B cell (primary cell): Measurements from ENCODE around the gene PEX6. TPM values are rescaled to one million over a fixed set of nuclear protein-coding genes. Genes with fewer than 3 reads are reported as not detected.

Experiments
- ATAC-seq: fragments of 200-7000 bp; cut with Tn5 transposase; one replicate; pipeline ENCODE4 v1.10.0; 2021; ENCODE audit warnings: low read depth, mild to moderate bottlenecking, moderate number of reproducible peaks, moderate library complexity
- CTCF ChIA-PET: fragments of 350-600 bp; sonication (Branson Sonifier 250); formaldehyde crosslinking; loops from one replicate; lab custom pipeline; 2021; ENCODE audit warnings: antibody characterized with exemption, inconsistent platforms; lab: Charles Lee
- POLR2A ChIA-PET: fragments of 350-600 bp; sonication (Branson Sonifier 250); formaldehyde crosslinking; loops from one replicate; lab custom pipeline; 2021; ENCODE audit warnings: antibody characterized with exemption; lab: Charles Lee
- DNase-seq: peaks from one replicate; pipeline ENCODE4 v3.0.0; 2013
- H2AFZ ChIP-seq: 2 replicates; pipeline ENCODE4 v1.6.1; 2012; ENCODE audit warnings: mild to moderate bottlenecking, low read depth, low read length; ENCODE audit not compliant: insufficient read depth, poor library complexity, severe bottlenecking
- H3K27ac ChIP-seq, 2 donors: 1 replicate in 1 of 2; 2 replicates in 1 of 2; pipeline ENCODE4 v1.5.1; 2012 to 2013; ENCODE audit warnings: low read length in 2 of 2, mild to moderate bottlenecking in 2 of 2, moderate library complexity in 1 of 2
- H3K27me3 ChIP-seq, 4 experiments: fragments of 200-600 bp in 1 of 4; sonication (generic) in 1 of 4; replicated peaks in 1 of 4; 1 replicate in 2 of 4; 2 replicates in 2 of 4; pipeline versions ENCODE4 v1.6.1 to v1.7.0; 2013 to 2016; ENCODE audit warnings: low read length in 3 of 4, mild to moderate bottlenecking in 2 of 4, mixed read lengths in 1 of 4, moderate library complexity in 1 of 4; ENCODE audit not compliant: insufficient read depth in 4 of 4, control insufficient read depth in 3 of 4; ENCODE audit errors: control extremely low read depth in 1 of 4
- H3K36me3 ChIP-seq, 2 experiments: replicated peaks in 1 of 2; 1 replicate in 1 of 2; 2 replicates in 1 of 2; pipeline versions ENCODE4 v1.6.1 to v1.7.1; 2013; ENCODE audit warnings: low read length in 1 of 2; ENCODE audit not compliant: insufficient read depth in 2 of 2, control insufficient read depth in 1 of 2; ENCODE audit errors: control extremely low read depth in 1 of 2, extremely low read depth in 1 of 2
- H3K4me1 ChIP-seq, 2 donors: fragments of 200-600 bp in 1 of 2; sonication (generic) in 1 of 2; 1 replicate in 1 of 2; 2 replicates in 1 of 2; pipeline versions ENCODE4 v1.5.1 to v1.6.1; 2013 to 2017; ENCODE audit warnings: low read length in 2 of 2; ENCODE audit not compliant: control insufficient read depth in 2 of 2, insufficient read depth in 2 of 2
- H3K4me2 ChIP-seq: replicated peaks from 2 replicates; pipeline ENCODE3; 2012; ENCODE audit warnings: mild to moderate bottlenecking, low read depth, low read length; ENCODE audit not compliant: poor library complexity, severe bottlenecking
- H3K4me3 ChIP-seq, 5 experiments: fragments of 200-600 bp in 1 of 5; sonication (generic) in 1 of 5; 1 replicate in 3 of 5; 2 replicates in 2 of 5; pipeline versions ENCODE4 v1.5.1 to v1.7.0; 2011 to 2016; ENCODE audit warnings: low read length in 4 of 5, mild to moderate bottlenecking in 4 of 5, low read depth in 2 of 5, control low read depth in 1 of 5, moderate library complexity in 1 of 5; ENCODE audit not compliant: insufficient read depth in 1 of 5; ENCODE audit errors: control extremely low read depth in 1 of 5, extremely low read depth in 1 of 5
- H3K79me2 ChIP-seq: fragments of 200-600 bp; sonication (generic); one replicate; pipeline ENCODE4 v1.6.0; 2016; ENCODE audit warnings: low read length; ENCODE audit not compliant: control insufficient read depth, insufficient read depth
- H3K9ac ChIP-seq: fragments of 200-600 bp; sonication (generic); 2 replicates; pipeline ENCODE4 v1.6.1; 2017; ENCODE audit warnings: mild to moderate bottlenecking, low read length, moderate library complexity
- H3K9me3 ChIP-seq, 3 donors: one replicate each; pipeline versions ENCODE4 v1.6.1 to v1.7.1; 2013; ENCODE audit warnings: low read length in 2 of 3; ENCODE audit not compliant: control insufficient read depth in 2 of 3, insufficient read depth in 1 of 3; ENCODE audit errors: control extremely low read depth in 1 of 3
- H4K20me1 ChIP-seq: 2 replicates; pipeline ENCODE4 v1.6.0; 2012; ENCODE audit warnings: mild to moderate bottlenecking, low read length; ENCODE audit not compliant: insufficient read depth, control insufficient read depth, poor library complexity, severe bottlenecking
- H3K27ac Mint-ChIP-seq: one replicate; pipeline ENCODE4 v1.8.0; 2021; ENCODE audit warnings: mixed read lengths
- H3K27me3 Mint-ChIP-seq: one replicate; pipeline ENCODE4 v1.8.0; 2021; ENCODE audit warnings: mixed read lengths
- H3K4me1 Mint-ChIP-seq: one replicate; pipeline ENCODE4 v1.8.0; 2021; ENCODE audit warnings: mixed read lengths
- H3K4me3 Mint-ChIP-seq: one replicate; pipeline ENCODE4 v1.8.0; 2021; ENCODE audit warnings: mixed read lengths
- H3K9me3 Mint-ChIP-seq: one replicate; pipeline ENCODE4 v1.8.0; 2022; ENCODE audit warnings: mixed read lengths; ENCODE audit not compliant: insufficient read depth
- EZH2 ChIP-seq: IDR thresholded peaks from 2 replicates; pipeline ENCODE4 v1.6.1; 2012; ENCODE audit warnings: borderline replicate concordance, low read depth, mild to moderate bottlenecking, moderate library complexity, low read length; ENCODE audit not compliant: insufficient read depth, poor library complexity, severe bottlenecking
- whole genome bisulfite sequencing: methylation state at CpG from one replicate; pipeline ENCODE4 v1.1.5; 2013; ENCODE audit warnings: missing lambda C conversion rate; ENCODE audit not compliant: insufficient coverage; 5-methylcytosine and 5-hydroxymethylcytosine counted together
- intact Hi-C: fragments of 100-400 bp; cut with micrococcal nuclease; formaldehyde crosslinking; loops from one replicate; pipeline ENCODE4 v1.10.0; 2022
- polyA plus RNA-seq: library from polyadenylated mRNA; depleted of rRNA; stranded (reverse); fragments of >200 nt; gene quantifications from 2 replicates; pipeline ENCODE4 v1.2.3, GENCODE V29; 2012
- total RNA-seq, 2 donors: library from RNA; stranded (reverse); fragments of 120-200 nt in 1 of 2; gene quantifications; 1 replicate in 1 of 2; 2 replicates in 1 of 2; pipeline versions ENCODE4 v1.2.3 to v1.2.4, GENCODE V29; 2013 to 2022
- TF ChIP-seq, protein P1 (sequence below): fragments of 200-600 bp; IDR thresholded peaks from one replicate; pipeline ENCODE4 v1.8.0; 2022; ENCODE audit warnings: antibody characterized with exemption, mild to moderate bottlenecking

The PEX6 gene
- total and polyA plus RNA-seq, 2 donors (not counting 1 experiment from before 2014, with no cell fraction given): 16.0 to 16.6 TPM

DNA sequence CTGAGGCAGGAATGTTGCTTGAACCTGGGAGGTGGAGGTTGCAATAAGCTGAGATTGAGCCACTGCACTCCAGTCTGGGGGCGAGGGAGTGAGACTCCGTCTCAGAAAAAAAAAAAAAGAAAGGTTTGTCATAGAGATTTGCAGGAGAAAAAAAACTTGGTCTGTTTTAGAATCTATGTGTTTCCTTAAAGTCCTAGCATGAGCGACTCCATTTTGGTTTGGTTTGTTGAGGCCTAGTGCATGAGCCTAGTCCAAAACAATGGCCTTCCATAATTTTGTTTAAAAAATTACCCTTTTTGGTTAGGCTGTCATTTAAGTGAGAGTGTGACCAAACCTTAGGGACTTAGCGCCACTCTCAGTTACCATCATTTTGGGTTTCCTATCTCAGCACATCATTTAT is 26.6 kb downstream of the PEX6 start:
- POLR2A ChIA-PET: no interaction called here
- no peaks in the 10 kb centered on the region for H3K9me3 Mint-ChIP-seq
- no peaks in the 10 kb centered on the region for H3K27me3 ChIP-seq
- no peaks in the 10 kb centered on the region for H3K9me3 ChIP-seq
- H2AFZ ChIP-seq: no peak overlapping the region
- no peak for ATAC-seq
- TF ChIP-seq, protein P1, sequence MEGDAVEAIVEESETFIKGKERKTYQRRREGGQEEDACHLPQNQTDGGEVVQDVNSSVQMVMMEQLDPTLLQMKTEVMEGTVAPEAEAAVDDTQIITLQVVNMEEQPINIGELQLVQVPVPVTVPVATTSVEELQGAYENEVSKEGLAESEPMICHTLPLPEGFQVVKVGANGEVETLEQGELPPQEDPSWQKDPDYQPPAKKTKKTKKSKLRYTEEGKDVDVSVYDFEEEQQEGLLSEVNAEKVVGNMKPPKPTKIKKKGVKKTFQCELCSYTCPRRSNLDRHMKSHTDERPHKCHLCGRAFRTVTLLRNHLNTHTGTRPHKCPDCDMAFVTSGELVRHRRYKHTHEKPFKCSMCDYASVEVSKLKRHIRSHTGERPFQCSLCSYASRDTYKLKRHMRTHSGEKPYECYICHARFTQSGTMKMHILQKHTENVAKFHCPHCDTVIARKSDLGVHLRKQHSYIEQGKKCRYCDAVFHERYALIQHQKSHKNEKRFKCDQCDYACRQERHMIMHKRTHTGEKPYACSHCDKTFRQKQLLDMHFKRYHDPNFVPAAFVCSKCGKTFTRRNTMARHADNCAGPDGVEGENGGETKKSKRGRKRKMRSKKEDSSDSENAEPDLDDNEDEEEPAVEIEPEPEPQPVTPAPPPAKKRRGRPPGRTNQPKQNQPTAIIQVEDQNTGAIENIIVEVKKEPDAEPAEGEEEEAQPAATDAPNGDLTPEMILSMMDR: no peak
- no peak for TF ChIP-seq EZH2
- no peaks in the 10 kb centered on the region for H4K20me1 ChIP-seq
- intact Hi-C loops: no loop called here
- CTCF ChIA-PET: no interaction called here
- DNase-seq: no peak
- H3K36me3 ChIP-seq: peaks cover 0 to 6% of the 10 kb centered on the region in 2 experiments
- no peak overlapping the region for H3K27ac ChIP-seq
- no peak overlapping the region for H3K4me3 Mint-ChIP-seq
- H3K4me3 ChIP-seq: no peak overlapping the region
- H3K4me2 ChIP-seq: no peak overlapping the region
- no peaks in the 10 kb centered on the region for H3K27me3 Mint-ChIP-seq
- H3K4me1 ChIP-seq: no peaks in the 10 kb centered on the region
- no peaks in the 10 kb centered on the region for H3K79me2 ChIP-seq
- 100% methylated on average over 1 of the region's 4 CpGs for WGBS
- H3K9ac ChIP-seq: no peak overlapping the region
- no peaks in the 10 kb centered on the region for H3K4me1 Mint-ChIP-seq
- no peak overlapping the region for H3K27ac Mint-ChIP-seq

DNA sequence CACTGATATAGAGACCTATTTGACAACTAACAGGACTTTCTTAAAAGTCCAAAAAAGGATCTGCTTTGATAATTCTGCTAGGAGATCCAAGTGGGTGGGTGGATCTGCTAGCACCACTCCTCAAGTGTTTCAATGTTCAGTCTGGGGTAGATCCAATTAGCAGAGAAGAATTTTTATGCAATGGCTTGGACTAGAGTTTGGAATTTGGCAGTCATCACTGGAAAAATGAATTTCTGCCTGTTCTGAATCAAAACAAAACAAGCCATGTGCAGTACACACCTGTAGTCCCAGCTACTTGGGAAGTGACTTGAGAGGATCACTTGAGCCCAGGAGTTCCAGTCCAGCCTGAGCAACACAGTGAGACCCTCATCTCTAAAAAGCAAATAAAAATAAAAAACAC is 31.0 kb downstream of the PEX6 start:
- Histone ChIP-seq H3K27me3 (no peaks in the 10 kb centered on the region), H3K9ac (no peak overlapping the region), H3K36me3 (peaks cover 4 to 38% of the 10 kb centered on the region in 2 experiments), H3K4me2 (no peak overlapping the region), H3K27ac (no peak overlapping the region), H3K79me2 (no peaks in the 10 kb centered on the region), H4K20me1 (no peaks in the 10 kb centered on the region), H3K4me3 (no peak overlapping the region), H3K4me1 (no peaks in the 10 kb centered on the region), H3K9me3 (no peaks in the 10 kb centered on the region), H2AFZ (no peak overlapping the region)
- POLR2A ChIA-PET: interaction anchor here (0.7 kb wide), 1 partner anchor 220 kb away, joined by 5 read pairs; no protein-coding TSS in a partner anchor
- intact Hi-C loops: no loop called here
- CTCF ChIA-PET: no interaction called here
- ATAC-seq: no peak
- Mint-ChIP-seq H3K4me1 (no peaks in the 10 kb centered on the region), H3K4me3 (no peak overlapping the region), H3K9me3 (no peaks in the 10 kb centered on the region), H3K27ac (no peak overlapping the region), H3K27me3 (no peaks in the 10 kb centered on the region)
- TF ChIP-seq EZH2: no peak
- TF ChIP-seq, protein P1: no peak
- no peak for DNase-seq
